ENCODE measurements around the gene PLEKHO2. TPM values are rescaled to one million over a fixed set of nuclear protein-coding genes. Genes with fewer than 3 reads are reported as not detected.

The PLEKHO2 gene
- total and polyA plus RNA-seq, 2 experiments from 2014 or later = 30.7 to 35.3 TPM

DNA sequence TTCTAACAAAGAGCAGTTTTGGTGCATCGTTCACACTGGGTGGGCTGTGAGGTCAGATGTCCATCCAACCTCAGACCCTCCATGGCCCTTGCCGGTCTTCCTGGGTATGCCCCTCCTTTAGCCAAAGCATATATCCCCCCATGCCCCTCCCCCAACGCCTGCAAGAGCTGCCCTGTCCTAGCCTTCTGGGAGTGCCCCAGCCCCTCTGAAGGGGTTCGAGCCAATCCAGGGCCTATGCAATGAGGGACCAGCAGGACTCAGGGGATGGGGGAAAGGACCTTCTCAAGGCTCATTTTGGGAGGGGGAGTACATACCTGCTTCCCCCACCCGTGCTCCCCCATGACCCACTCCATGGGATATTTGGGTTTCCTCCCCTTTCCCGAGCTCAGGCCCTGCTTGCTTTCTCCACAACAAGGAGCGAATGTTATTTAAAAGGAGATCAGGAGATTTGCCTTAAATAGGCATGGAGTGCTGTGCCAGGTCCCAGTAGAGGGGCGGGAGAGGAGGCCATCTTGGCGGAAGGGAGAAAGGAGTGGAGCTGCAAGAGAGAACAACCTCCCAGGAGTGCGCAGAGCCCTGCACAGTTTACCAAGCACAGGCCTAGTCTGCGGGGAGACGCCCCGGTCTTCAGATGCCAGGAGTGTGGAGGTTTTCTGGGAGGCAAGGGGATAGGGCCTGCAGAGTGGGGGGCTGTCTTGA is 34.5 kb upstream of the PLEKHO2 start:
- in situ Hi-C loops (cut with MboI) = no loop called here

DNA sequence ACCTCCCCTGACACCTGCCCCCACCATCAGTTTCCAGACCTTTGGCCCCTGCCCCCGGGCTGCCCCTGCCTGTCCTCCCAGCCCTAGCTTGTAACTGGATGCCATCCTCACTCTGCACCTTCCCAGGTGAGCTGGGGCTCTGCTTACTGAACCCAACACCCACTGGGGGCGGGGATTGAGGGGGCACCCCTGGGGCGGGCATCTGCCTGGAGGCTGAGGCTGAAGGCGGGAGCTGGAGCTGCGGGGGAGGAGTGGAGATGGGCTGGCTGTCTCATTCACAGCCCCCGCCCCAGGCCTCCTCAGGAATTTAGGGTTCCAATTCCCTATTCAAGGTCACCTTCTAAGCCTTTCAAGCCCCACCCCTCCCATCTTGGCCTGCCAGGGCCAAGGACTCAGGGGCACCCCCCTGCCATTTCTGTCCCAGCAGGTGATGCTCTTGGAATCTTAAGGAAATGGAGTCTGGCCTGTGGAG is 33.9 kb upstream of the PLEKHO2 start:
- H3K4me2 ChIP-seq (ENCODE audit: unreplicated experiment) = no peak overlapping the region
- no peaks in the 10 kb centered on the region for H3K36me3 ChIP-seq (ENCODE audit: low read depth)
- no peak overlapping the region for H3K9ac ChIP-seq
- no peaks in the 10 kb centered on the region for H3K79me2 ChIP-seq (ENCODE audit: insufficient read depth)
- H2AFZ ChIP-seq = no peak overlapping the region
- H3K4me1 ChIP-seq (ENCODE audit: insufficient read depth) = no peaks in the 10 kb centered on the region
- no peaks in the 10 kb centered on the region for H4K20me1 ChIP-seq (ENCODE audit: insufficient read depth)
- in situ Hi-C loops (cut with MboI) = no loop called here
- TF ChIP-seq EZH2 (IDR thresholded peaks at IDR 0.05; ENCODE audit: insufficient read depth, poor library complexity, severe bottlenecking) (no peak), EZH2phosphoT487 (IDR thresholded peaks at IDR 0.05; ENCODE audit: insufficient read depth, low read depth) (no peak)
- no peak overlapping the region for H3K4me3 ChIP-seq
- no peaks in the 10 kb centered on the region for H3F3A ChIP-seq (ENCODE audit: insufficient read depth)
- no peaks in the 10 kb centered on the region for H3K9me2 ChIP-seq (ENCODE audit: insufficient read depth)
- H3K27ac ChIP-seq = no peak overlapping the region
- H3K9me3 ChIP-seq (ENCODE audit: low read depth) = no peaks in the 10 kb centered on the region
- 0 out of 2 replicates have a peak, but pooled peaks cover 8% of the 10 kb centered on the region for H3K27me3 ChIP-seq (replicated peaks; ENCODE audit: insufficient read depth)
- 17 to 58% methylated on average over 2 to 6 of the region's 6 CpGs for WGBS, 2 experiments (ENCODE audit: low coverage in 1 of 2, low lambda C conversion rate in 2 of 2, missing lambda C conversion rate in 2 of 2)
- DNase-seq = no peak

More for the DNA sequence above, 34.5 kb upstream of the PLEKHO2 start:
- no peaks in the 10 kb centered on the region for H4K20me1 ChIP-seq (ENCODE audit: insufficient read depth)
- H3K9me2 ChIP-seq (ENCODE audit: insufficient read depth) = no peaks in the 10 kb centered on the region
- 0 out of 2 replicates have a peak, but pooled peaks cover 8% of the 10 kb centered on the region for H3K27me3 ChIP-seq (replicated peaks; ENCODE audit: insufficient read depth)
- TF ChIP-seq EZH2phosphoT487 (IDR thresholded peaks at IDR 0.05; ENCODE audit: insufficient read depth, low read depth) (no peak), EZH2 (IDR thresholded peaks at IDR 0.05; ENCODE audit: insufficient read depth, poor library complexity, severe bottlenecking) (no peak)
- no peaks in the 10 kb centered on the region for H3F3A ChIP-seq (ENCODE audit: insufficient read depth)
- H2AFZ ChIP-seq = no peak overlapping the region
- H3K36me3 ChIP-seq (ENCODE audit: low read depth) = no peaks in the 10 kb centered on the region
- no peak overlapping the region for H3K27ac ChIP-seq
- no peak overlapping the region for H3K4me2 ChIP-seq (ENCODE audit: unreplicated experiment)
- WGBS, 2 experiments (ENCODE audit: low coverage in 1 of 2, low lambda C conversion rate in 2 of 2, missing lambda C conversion rate in 2 of 2) = 63% methylated on average over 13 of the region's 13 CpGs
- no peaks in the 10 kb centered on the region for H3K9me3 ChIP-seq (ENCODE audit: low read depth)
- no peaks in the 10 kb centered on the region for H3K79me2 ChIP-seq (ENCODE audit: insufficient read depth)
- no peak overlapping the region for H3K9ac ChIP-seq
- no peak for DNase-seq
- H3K4me1 ChIP-seq (ENCODE audit: insufficient read depth) = no peaks in the 10 kb centered on the region
- H3K4me3 ChIP-seq = no peak overlapping the region

DNA sequence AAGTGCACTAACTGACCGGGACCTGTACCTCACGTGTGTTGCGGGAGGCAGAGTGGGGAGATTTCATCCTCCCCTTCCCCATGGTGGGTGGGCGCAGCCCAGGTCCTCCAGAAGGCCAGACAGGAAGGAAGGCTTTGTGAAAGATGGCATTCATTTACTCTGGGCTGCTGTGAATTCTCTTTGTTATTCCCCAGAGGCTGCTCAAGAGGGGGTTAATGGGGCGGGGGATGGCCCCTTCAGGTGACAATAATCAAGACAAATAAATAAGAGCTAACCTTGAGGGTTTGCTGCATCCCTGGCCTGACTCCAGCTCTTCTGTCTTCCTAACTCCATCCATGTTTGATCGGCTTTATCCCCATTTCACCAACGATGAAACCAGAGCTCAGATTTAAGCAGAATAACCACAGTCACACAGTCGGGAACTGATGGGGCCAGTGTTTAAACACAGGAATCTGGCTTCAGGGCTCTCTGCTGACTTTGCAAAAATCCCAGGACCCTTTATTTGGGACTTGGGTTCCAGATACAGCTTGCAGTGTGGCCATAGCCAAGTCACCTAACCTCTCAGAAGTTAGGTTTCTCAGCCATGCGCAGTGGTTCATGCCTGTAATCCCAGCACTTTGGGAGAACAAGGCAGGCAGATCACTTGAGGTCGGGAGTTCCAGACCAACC is 32.8 kb upstream of the PLEKHO2 start:
- TF ChIP-seq EZH2phosphoT487 (IDR thresholded peaks at IDR 0.05; ENCODE audit: insufficient read depth, low read depth) (no peak), EZH2 (IDR thresholded peaks at IDR 0.05; ENCODE audit: insufficient read depth, poor library complexity, severe bottlenecking) (no peak)
- Histone ChIP-seq H3F3A (ENCODE audit: insufficient read depth) (no peaks in the 10 kb centered on the region), H3K9me2 (ENCODE audit: insufficient read depth) (no peaks in the 10 kb centered on the region), H3K79me2 (ENCODE audit: insufficient read depth) (no peaks in the 10 kb centered on the region), H4K20me1 (ENCODE audit: insufficient read depth) (no peaks in the 10 kb centered on the region), H3K4me3 (no peak overlapping the region), H3K4me2 (ENCODE audit: unreplicated experiment) (no peak overlapping the region), H3K36me3 (ENCODE audit: low read depth) (no peaks in the 10 kb centered on the region), H2AFZ (no peak overlapping the region), H3K27ac (no peak overlapping the region), H3K9me3 (ENCODE audit: low read depth) (no peaks in the 10 kb centered on the region), H3K4me1 (ENCODE audit: insufficient read depth) (no peaks in the 10 kb centered on the region), H3K9ac (no peak overlapping the region), H3K27me3 (replicated peaks; ENCODE audit: insufficient read depth) (0 out of 2 replicates have a peak, but pooled peaks cover 8% of the 10 kb centered on the region)
- in situ Hi-C loops (cut with MboI) = no loop called here
- WGBS, 2 experiments (ENCODE audit: low coverage in 1 of 2, low lambda C conversion rate in 2 of 2, missing lambda C conversion rate in 2 of 2) = 34 to 40% methylated on average over 10 of the region's 10 CpGs
- no peak for DNase-seq

DNA sequence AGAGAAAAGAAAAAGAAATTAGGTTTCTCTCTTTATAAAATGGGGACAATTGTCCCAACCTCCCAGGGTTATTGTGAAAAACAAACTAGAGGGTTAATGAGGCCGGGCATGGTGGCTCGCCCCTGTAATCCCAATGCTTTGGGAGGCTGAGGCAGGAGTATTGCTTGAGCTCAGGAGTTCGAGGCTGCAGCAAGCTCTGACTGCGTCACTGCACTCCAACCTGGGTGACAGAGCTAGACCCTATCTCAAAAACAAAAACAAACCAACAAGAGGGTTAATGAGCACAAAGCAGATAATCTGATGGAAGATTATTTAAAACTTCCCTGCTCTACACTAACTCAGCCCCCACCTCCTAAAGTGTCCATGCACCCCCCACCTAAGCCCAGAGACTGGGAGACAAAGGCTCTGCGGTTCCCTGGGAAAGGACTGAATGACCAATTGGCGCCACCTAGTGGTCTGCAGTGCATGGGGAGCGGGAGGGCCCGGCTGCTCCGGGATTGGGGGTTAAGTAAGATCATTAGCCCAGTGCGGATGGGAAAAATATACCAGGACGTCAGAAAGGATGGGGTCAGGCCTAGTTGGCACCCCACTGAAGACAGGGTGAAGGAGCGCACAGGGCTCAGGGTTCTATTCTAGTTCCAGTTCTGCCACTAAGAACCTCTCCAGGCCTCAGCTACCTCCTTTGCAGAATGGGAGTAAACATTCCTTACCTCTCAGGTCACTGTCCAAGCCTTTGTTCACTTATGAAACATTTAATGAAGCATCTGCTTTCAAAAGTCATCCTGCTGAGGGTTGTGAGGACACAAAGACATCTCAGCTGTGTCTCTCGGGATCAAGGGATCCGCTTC is 31.8 kb upstream of the PLEKHO2 start:
- peak overlapping the region; percentile 50; the same call in 1 of the 2 replicates for H2AFZ ChIP-seq
- in situ Hi-C loops (cut with MboI) = no loop called here
- WGBS, 2 experiments (ENCODE audit: low coverage in 1 of 2, low lambda C conversion rate in 2 of 2, missing lambda C conversion rate in 2 of 2) = 22 to 23% methylated on average over 14 of the region's 14 CpGs

More for the DNA sequence above, 31.8 kb upstream of the PLEKHO2 start:
- Histone ChIP-seq H3K4me3 (no peak overlapping the region), H3K9me2 (ENCODE audit: insufficient read depth) (no peaks in the 10 kb centered on the region), H3K27ac (no peak overlapping the region), H3K9me3 (ENCODE audit: low read depth) (no peaks in the 10 kb centered on the region), H3K27me3 (replicated peaks; ENCODE audit: insufficient read depth) (0 out of 2 replicates have a peak, but pooled peaks cover 8% of the 10 kb centered on the region), H3K36me3 (ENCODE audit: low read depth) (no peaks in the 10 kb centered on the region), H4K20me1 (ENCODE audit: insufficient read depth) (no peaks in the 10 kb centered on the region), H3K79me2 (ENCODE audit: insufficient read depth) (no peaks in the 10 kb centered on the region), H3K4me2 (ENCODE audit: unreplicated experiment) (peak overlapping the region; percentile 31), H3K4me1 (ENCODE audit: insufficient read depth) (no peaks in the 10 kb centered on the region), H3K9ac (no peak overlapping the region), H3F3A (ENCODE audit: insufficient read depth) (no peaks in the 10 kb centered on the region)
- TF ChIP-seq EZH2phosphoT487 (IDR thresholded peaks at IDR 0.05; ENCODE audit: insufficient read depth, low read depth) = no peak
- TF ChIP-seq EZH2 (IDR thresholded peaks at IDR 0.05; ENCODE audit: insufficient read depth, poor library complexity, severe bottlenecking) = no peak
- DNase-seq = peak; percentile 86
